K562 (cell line): Measurements from ENCODE around the gene GORASP1. TPM values are rescaled to one million over a fixed set of nuclear protein-coding genes. Genes with fewer than 3 reads are reported as not detected.

Source experiments
- ATAC-seq: fragments of 200-7000 bp; cut with Tn5 transposase; 3 replicates; pipeline ENCODE4 v1.9.1; 2020; ENCODE audit warnings: moderate library complexity
- BruUV-seq: library from RNA; stranded (reverse); fragments of 400-500 nt; replicated peaks from 2 replicates; lab custom pipeline; 2021; lab: Mats Ljungman, UMichigan
- CTCF ChIA-PET: fragments of 300-600 bp; formaldehyde crosslinking; extraction: SDS; loops from one replicate; lab custom pipeline; 2021; ENCODE audit warnings: low intra/inter-chr PET ratio; lab: Yijun Ruan, JAX
- POLR2A ChIA-PET: fragments of 300-600, 350-650 bp; sonication (Branson Sonifier 250); formaldehyde crosslinking; extraction: SDS; loops from one replicate; lab custom pipeline; 2021; ENCODE audit warnings: antibody characterized with exemption, inconsistent platforms; lab: Yijun Ruan, JAX
- DNase-seq, 4 experiments: peaks; one replicate each; pipeline versions ENCODE4 v3.0.0 to v3.0.0-alpha.2; 2011 to 2018; ENCODE audit warnings: low spot score in 3 of 4, mixed read lengths in 3 of 4; ENCODE audit errors: extremely low read depth in 1 of 4
- FAIRE-seq: peaks from 2 replicates; lab custom pipeline; 2011; peaks lifted over from hg19 to GRCh38; lab: Jason Lieb, UNC
- H2AFZ ChIP-seq: 2 replicates; pipeline ENCODE4 v1.6.0; 2011; ENCODE audit warnings: low read depth, low read length, control low read depth, inconsistent platforms
- H3K27ac ChIP-seq: fragments of 200-600 bp; 3 replicates; pipeline ENCODE4 v1.8.0; 2011; ENCODE audit warnings: low read depth, mild to moderate bottlenecking, control low read depth, inconsistent platforms, low read length, moderate library complexity, mixed read lengths; ENCODE audit errors: extremely low read depth
- H3K27me3 ChIP-seq, 2 experiments: fragments of 300-600 bp in 1 of 2; 2 replicates in 1 of 2; 3 replicates in 1 of 2; pipeline versions ENCODE4 v1.6.0 to v1.8.0; 2011; ENCODE audit warnings: inconsistent platforms in 2 of 2, low read length in 2 of 2, mild to moderate bottlenecking in 1 of 2, mixed read lengths in 1 of 2, moderate library complexity in 1 of 2; ENCODE audit not compliant: control insufficient read depth in 2 of 2, insufficient read depth in 2 of 2
- H3K36me3 ChIP-seq: fragments of 300-600 bp; 3 replicates; pipeline ENCODE4 v1.8.0; 2011; ENCODE audit warnings: mild to moderate bottlenecking, low read length, inconsistent platforms; ENCODE audit not compliant: control insufficient read depth, insufficient read depth
- H3K4me1 ChIP-seq, 2 experiments: fragments of 200-600 bp in 1 of 2; replicated peaks in 1 of 2; 2 replicates in 1 of 2; 3 replicates in 1 of 2; pipeline versions ENCODE4 v1.5.1 to v1.8.0; 2011; ENCODE audit warnings: inconsistent platforms in 2 of 2, low read length in 2 of 2, mild to moderate bottlenecking in 1 of 2, mixed read lengths in 1 of 2, moderate library complexity in 1 of 2; ENCODE audit not compliant: control insufficient read depth in 2 of 2, insufficient read depth in 2 of 2
- H3K4me2 ChIP-seq: 2 replicates; pipeline ENCODE4 v1.6.1; 2011; ENCODE audit warnings: low read length, control low read depth, inconsistent platforms, mixed read lengths; ENCODE audit not compliant: insufficient read depth
- H3K4me3 ChIP-seq: fragments of 200-600 bp; sonication (generic), shearing (Covaris generic); 2 replicates; pipeline ENCODE4 v1.5.1; 2016; ENCODE audit warnings: control low read depth, inconsistent platforms
- H3K79me2 ChIP-seq: fragments of 200-600 bp; 3 replicates; pipeline ENCODE4 v1.8.0; 2011; ENCODE audit warnings: low read length, inconsistent platforms; ENCODE audit not compliant: control insufficient read depth, insufficient read depth
- H3K9ac ChIP-seq, 2 experiments: 2 replicates each; pipeline versions ENCODE4 v1.6.0 to v1.6.1; 2011; ENCODE audit warnings: low read depth in 2 of 2, low read length in 2 of 2, control low read depth in 1 of 2, inconsistent platforms in 1 of 2, mild to moderate bottlenecking in 1 of 2, mixed read lengths in 1 of 2; ENCODE audit not compliant: insufficient read depth in 1 of 2
- H3K9me1 ChIP-seq: one replicate; pipeline ENCODE4 v1.6.0; 2011; ENCODE audit warnings: inconsistent platforms, mild to moderate bottlenecking, low read length, moderate library complexity; ENCODE audit not compliant: control insufficient read depth, insufficient read depth
- H3K9me3 ChIP-seq: replicated peaks from 2 replicates; pipeline ENCODE4 v1.5.1; 2011; ENCODE audit warnings: low read depth, low read length, inconsistent platforms; ENCODE audit not compliant: control insufficient read depth, insufficient read depth
- H4K20me1 ChIP-seq: replicated peaks from 2 replicates; pipeline ENCODE4 v1.6.1; 2011; ENCODE audit warnings: low read length, inconsistent platforms, mixed read lengths; ENCODE audit not compliant: control insufficient read depth, insufficient read depth
- CBX1 ChIP-seq: sonication (generic); IDR thresholded peaks from 2 replicates; pipeline ENCODE4 v1.6.1; 2016; ENCODE audit warnings: antibody characterized with exemption, low read depth, mild to moderate bottlenecking
- MBD2 ChIP-seq: sonication (generic); IDR thresholded peaks from 2 replicates; pipeline ENCODE4 v1.6.1; 2016; ENCODE audit warnings: low read depth, borderline replicate concordance
- MTF1 ChIP-seq: fragments of 250-450 bp; sonication (Bioruptor Pico); IDR thresholded peaks from 2 replicates; pipeline ENCODE4 v1.9.0; 2021; ENCODE audit warnings: moderate library complexity, mild to moderate bottlenecking, inconsistent platforms, borderline replicate concordance
- MYC ChIP-seq, 2 experiments: fragments of 250-450 bp in 1 of 2; sonication (Bioruptor Pico) in 1 of 2; IDR thresholded peaks; 2 replicates each; pipeline versions ENCODE4 v1.5.1 to v1.6.1; 2012 to 2021; ENCODE audit warnings: low read depth in 2 of 2, borderline replicate concordance in 1 of 2, improper control_type of control experiment in 1 of 2, low read length in 1 of 2, mild to moderate bottlenecking in 1 of 2, moderate library complexity in 1 of 2
- PKNOX1 ChIP-seq: fragments of 450-650 bp; IDR thresholded peaks from 2 replicates; pipeline ENCODE4 v1.6.1; 2016
- POLR2G ChIP-seq: fragments of 200-400 bp; formaldehyde crosslinking; IDR thresholded peaks from 2 replicates; pipeline ENCODE4 v1.6.1; 2017; ENCODE audit warnings: low read depth, mild to moderate bottlenecking, antibody characterized with exemption, low read length, moderate library complexity
- RBFOX2 ChIP-seq: fragments of 200-400 bp; formaldehyde crosslinking; IDR thresholded peaks from 2 replicates; pipeline ENCODE4 v1.6.1; 2017; ENCODE audit warnings: low read depth, mild to moderate bottlenecking, low read length, moderate library complexity
- RBM22 ChIP-seq: fragments of 200-400 bp; formaldehyde crosslinking; IDR thresholded peaks from 2 replicates; pipeline ENCODE4 v1.6.1; 2018; ENCODE audit warnings: low read length, low read depth; ENCODE audit not compliant: poor library complexity, severe bottlenecking
- TBL1XR1 ChIP-seq, 2 experiments: IDR thresholded peaks; 2 replicates each; pipeline ENCODE4 v1.6.1; 2012; ENCODE audit warnings: improper control_type of control experiment in 2 of 2, low read length in 2 of 2, mild to moderate bottlenecking in 1 of 2
- ZNF232 ChIP-seq: sonication (generic); formaldehyde crosslinking; IDR thresholded peaks from 2 replicates; pipeline ENCODE4 v1.8.0; 2022; ENCODE audit warnings: mild to moderate bottlenecking, missing genetic modification reagents
- ZNF445 ChIP-seq: fragments of 250-450 bp; sonication (Bioruptor Pico); IDR thresholded peaks from 2 replicates; pipeline ENCODE4 v1.4.0; 2020; ENCODE audit warnings: low read depth, mild to moderate bottlenecking, moderate library complexity
- ZSCAN32 ChIP-seq: fragments of 450-650 bp; formaldehyde crosslinking; IDR thresholded peaks from 2 replicates; pipeline ENCODE4 v1.4.0; 2020; ENCODE audit warnings: mild to moderate bottlenecking, moderate library complexity
- WGBS: fragments of 100-300 bp; shearing (Covaris generic); methylation state at CpG from one replicate; pipeline ENCODE4 v1.1.6; 2016; ENCODE audit warnings: low coverage, mixed read lengths; ENCODE audit not compliant: insufficient coverage; ENCODE audit errors: missing lambda C conversion rate; 5-methylcytosine and 5-hydroxymethylcytosine counted together
- in situ Hi-C: fragments of 300-500 bp; cut with MboI; formaldehyde crosslinking; loops from 4 replicates; pipeline ENCODE4 v1.15.0; 2018; ENCODE audit warnings: inconsistent platforms, mixed read lengths
- intact Hi-C: fragments of 100-400 bp; cut with micrococcal nuclease; formaldehyde crosslinking; loops from 2 replicates; pipeline ENCODE4 v1.14.2; 2022
- polyA plus RNA-seq, 8 experiments: library from polyadenylated mRNA; depleted of rRNA in 4 of 8; stranded (reverse) in 5 of 8; unstranded in 3 of 8; fragments of >200 nt; fragmentation: Nextera tagmentation in 2 of 8; fragmentation: Illumina TruSeq in 1 of 8; extraction: Ambion mirVana in 2 of 8; extraction: Trizol in 1 of 8; gene quantifications; 2 replicates each; pipeline versions ENCODE4 v1.2.1 to v1.2.3, GENCODE V29; 2011 to 2014; ENCODE audit warnings: inconsistent platforms in 1 of 8, missing spikeins in 1 of 8
- total RNA-seq, 7 experiments: library from RNA; depleted of rRNA in 6 of 7; stranded (reverse); fragments of >200 nt in 6 of 7; fragmentation: Illumina TruSeq in 2 of 7; extraction: Trizol in 2 of 7; gene quantifications; 2 replicates each; pipeline versions ENCODE4 v1.2.1 to v1.2.3, GENCODE V29; 2011 to 2021; ENCODE audit warnings: low replicate concordance in 1 of 7
- TF ChIP-seq, protein P1 (sequence below): sonication (generic); formaldehyde crosslinking; IDR thresholded peaks from 2 replicates; pipeline ENCODE4 v1.8.1; 2023; ENCODE audit warnings: mild to moderate bottlenecking, missing genetic modification reagents

The GORASP1 gene
- total and polyA plus RNA-seq, 9 of the 15 experiments (the other 6 are each of a cell fraction or from before 2014, with no cell fraction given), result 8.4 to 87.9 (median 67.6) TPM

DNA sequence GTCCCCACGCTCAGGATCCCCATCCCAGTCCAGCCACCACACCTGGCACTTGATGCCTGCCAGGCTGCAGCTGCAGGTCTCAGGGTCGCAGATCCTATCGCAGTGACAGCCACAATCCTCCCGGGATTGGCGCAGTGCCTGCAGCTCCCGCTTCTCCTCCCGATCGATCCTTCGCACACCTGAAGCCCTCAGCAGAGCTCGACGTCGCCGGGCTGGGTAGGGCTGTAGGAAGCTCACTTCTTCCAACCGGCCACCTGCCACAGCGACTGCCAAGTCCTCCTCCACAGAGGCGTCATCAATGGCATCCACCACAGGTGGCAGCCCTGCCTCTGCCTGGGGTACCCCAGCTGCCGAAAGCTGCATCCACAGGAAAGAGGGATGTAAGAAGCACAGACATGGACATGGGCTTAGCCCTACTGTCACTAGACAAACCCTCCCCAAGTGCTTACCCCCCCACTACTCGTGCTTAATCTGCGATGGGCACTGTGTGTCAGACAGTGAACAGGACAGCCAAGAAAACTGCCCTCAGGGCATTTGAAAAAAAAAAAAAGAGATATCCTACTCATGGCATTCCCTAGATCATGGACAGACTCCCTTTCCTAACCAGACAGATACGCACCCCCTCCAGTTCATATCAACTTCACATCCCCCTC lies 36.8 kb upstream of the GORASP1 start:
- CTCF ChIA-PET, result no interaction called here
- peaks cover 84% of the 10 kb centered on the region for H3K36me3 ChIP-seq
- in situ Hi-C loops, result no loop called here

DNA sequence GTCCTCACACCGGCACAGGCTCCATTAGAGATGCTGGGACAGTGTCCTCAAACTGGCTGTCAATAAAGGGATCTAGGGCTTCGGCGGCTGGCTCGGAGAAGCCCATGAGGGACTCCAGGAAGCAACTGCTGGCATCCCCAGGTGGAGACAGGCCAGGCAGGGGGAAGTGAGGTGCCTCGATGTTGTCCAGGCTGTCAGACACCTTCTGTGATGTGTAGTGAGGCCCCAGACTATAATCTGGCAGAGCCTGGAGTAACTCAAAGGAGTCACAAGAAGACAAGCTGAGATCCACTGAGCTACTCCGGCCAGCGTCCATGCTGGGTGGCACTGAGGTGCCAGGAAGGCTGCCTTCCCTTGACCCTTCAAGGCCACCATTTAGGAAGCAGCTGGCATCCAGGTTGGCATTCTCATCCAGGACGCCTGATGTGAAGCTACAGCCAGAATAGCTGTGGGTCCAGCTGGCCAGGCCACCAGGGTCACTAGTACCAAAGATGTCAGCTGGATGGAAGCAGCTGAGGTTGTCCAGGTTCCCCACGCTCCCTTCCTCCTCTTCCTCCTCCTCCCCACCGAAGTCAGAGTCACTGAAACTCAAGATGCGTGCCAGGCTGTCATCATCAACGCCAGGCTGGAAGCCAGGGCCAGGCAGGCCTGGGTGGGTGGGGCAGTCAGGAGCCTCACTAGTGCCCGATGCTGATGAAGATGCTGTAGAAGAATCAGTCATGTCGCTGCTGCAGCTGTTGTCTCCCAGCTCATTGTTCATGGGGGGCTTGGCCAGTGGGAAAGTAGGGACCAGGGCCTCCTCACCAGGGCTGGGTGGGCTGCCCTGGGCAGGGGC lies 35.8 kb upstream of the GORASP1 start:
- Histone ChIP-seq H3K4me2 (no peak overlapping the region), H3K9me3 (no peaks in the 10 kb centered on the region), H2AFZ (no peak overlapping the region), H3K36me3 (peaks cover 78% of the 10 kb centered on the region), H3K27me3 (no peaks in the 10 kb centered on the region), H3K4me3 (no peak overlapping the region), H3K9me1 (peaks cover 7% of the 10 kb centered on the region), H3K27ac (no peak overlapping the region), H3K9ac (peak overlapping the region in 1 of 2 experiments; percentile 21; a peak in 1 of 4 replicates), H3K4me1 (peaks cover 26 to 30% of the 10 kb centered on the region in 2 experiments), H3K79me2 (peaks cover 24% of the 10 kb centered on the region), H4K20me1 (peaks cover 50% of the 10 kb centered on the region)
- DNase-seq, result no peak
- in situ Hi-C loops (no loop called here), intact Hi-C loops (no loop called here)
- ChIA-PET POLR2A (interaction anchor here (1.0 to 1.6 kb wide), 5 partner anchors 9 to 53 kb away, joined by 4 to 7 read pairs (median 4); no protein-coding TSS in a partner anchor), CTCF (no interaction called here)
- FAIRE-seq, result no peak
- 82% methylated on average over 13 of the region's 14 CpGs for WGBS
- BruUV-seq, result no TSS peak
- no peak for ATAC-seq
- TF ChIP-seq ZNF232 (no peak), ZSCAN32 (no peak), PKNOX1 (no peak), CBX1 (no peak), MBD2 (no peak), ZNF445 (no peak), MYC (IDR thresholded peaks at IDR 0.05; ENCODE audit: low read depth, low read length) (no peak), MYC (CRISPR knock-in tag; IDR thresholded peaks at IDR 0.05; ENCODE audit: borderline replicate concordance, low read depth) (no peak), MTF1 (CRISPR knock-in tag) (no peak)
- TF ChIP-seq, protein P1, sequence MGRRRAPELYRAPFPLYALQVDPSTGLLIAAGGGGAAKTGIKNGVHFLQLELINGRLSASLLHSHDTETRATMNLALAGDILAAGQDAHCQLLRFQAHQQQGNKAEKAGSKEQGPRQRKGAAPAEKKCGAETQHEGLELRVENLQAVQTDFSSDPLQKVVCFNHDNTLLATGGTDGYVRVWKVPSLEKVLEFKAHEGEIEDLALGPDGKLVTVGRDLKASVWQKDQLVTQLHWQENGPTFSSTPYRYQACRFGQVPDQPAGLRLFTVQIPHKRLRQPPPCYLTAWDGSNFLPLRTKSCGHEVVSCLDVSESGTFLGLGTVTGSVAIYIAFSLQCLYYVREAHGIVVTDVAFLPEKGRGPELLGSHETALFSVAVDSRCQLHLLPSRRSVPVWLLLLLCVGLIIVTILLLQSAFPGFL (CRISPR knock-in tag), result no peak

More for the DNA sequence above, 36.8 kb upstream of the GORASP1 start:
- intact Hi-C loops, result no loop called here
- no peaks in the 10 kb centered on the region for H3K27me3 ChIP-seq
- peaks cover 52% of the 10 kb centered on the region for H4K20me1 ChIP-seq
- peaks cover 8% of the 10 kb centered on the region for H3K9me1 ChIP-seq
- peaks cover 33% of the 10 kb centered on the region for H3K79me2 ChIP-seq
- no peak overlapping the region for H3K4me3 ChIP-seq
- POLR2A ChIA-PET, result interaction anchor here (1.3 to 1.6 kb wide), 3 partner anchors 13 to 52 kb away, joined by 4 to 7 read pairs (median 5); no protein-coding TSS in a partner anchor
- peak overlapping the region in 1 of 2 experiments; percentile 12; a peak in 1 of 4 replicates for H3K9ac ChIP-seq
- DNase-seq, result no peak
- no peak overlapping the region for H2AFZ ChIP-seq
- no peaks in the 10 kb centered on the region for H3K9me3 ChIP-seq
- no peak for ATAC-seq
- no TSS peak for BruUV-seq
- no peak overlapping the region for H3K4me2 ChIP-seq
- FAIRE-seq, result no peak
- peaks cover 35 to 36% of the 10 kb centered on the region in 2 experiments for H3K4me1 ChIP-seq
- H3K27ac ChIP-seq, result no peak overlapping the region
- 97% methylated on average over 15 of the region's 20 CpGs for WGBS
- TF ChIP-seq POLR2G (peak; percentile 31; the same call in 1 of the 2 replicates), TBL1XR1 (IDR thresholded peaks at IDR 0.05; ENCODE audit: low read length in 2 of 2) (no peak), RBM22 (peak; percentile 67), RBFOX2 (0 out of 2 replicates have a peak, but pooled peaks have one; percentile 32)
